ENCODE data around the gene STXBP2. TPM values are rescaled to one million over a fixed set of nuclear protein-coding genes. Genes with fewer than 3 reads are reported as not detected.
A peak's percentile ranks its signal among the peaks of the same experiment; 100 is the strongest.

The STXBP2 gene
- total RNA-seq, 6 donors from 2014 or later = 111 to 562 (median 249) TPM

GRCh38 chr19:7628589-7629311, 8.2 kb upstream of the STXBP2 start:
- no peak for DNase-seq
- H3K36me3 ChIP-seq = peaks cover 5 to 53% (median 34%) of the 10 kb centered on the region in 4 donors
- H3K27ac ChIP-seq = peak overlapping the region; percentile 88 to 91 (median 88)
- no peaks in the 10 kb centered on the region for H3K9me3 ChIP-seq
- TF ChIP-seq POLR2AphosphoS5 (IDR thresholded peaks at IDR 0.05) (no peak), POLR2A (IDR thresholded peaks at IDR 0.05) (no peak), EP300 (IDR thresholded peaks at IDR 0.05) (no peak)
- TF ChIP-seq, protein P1, sequence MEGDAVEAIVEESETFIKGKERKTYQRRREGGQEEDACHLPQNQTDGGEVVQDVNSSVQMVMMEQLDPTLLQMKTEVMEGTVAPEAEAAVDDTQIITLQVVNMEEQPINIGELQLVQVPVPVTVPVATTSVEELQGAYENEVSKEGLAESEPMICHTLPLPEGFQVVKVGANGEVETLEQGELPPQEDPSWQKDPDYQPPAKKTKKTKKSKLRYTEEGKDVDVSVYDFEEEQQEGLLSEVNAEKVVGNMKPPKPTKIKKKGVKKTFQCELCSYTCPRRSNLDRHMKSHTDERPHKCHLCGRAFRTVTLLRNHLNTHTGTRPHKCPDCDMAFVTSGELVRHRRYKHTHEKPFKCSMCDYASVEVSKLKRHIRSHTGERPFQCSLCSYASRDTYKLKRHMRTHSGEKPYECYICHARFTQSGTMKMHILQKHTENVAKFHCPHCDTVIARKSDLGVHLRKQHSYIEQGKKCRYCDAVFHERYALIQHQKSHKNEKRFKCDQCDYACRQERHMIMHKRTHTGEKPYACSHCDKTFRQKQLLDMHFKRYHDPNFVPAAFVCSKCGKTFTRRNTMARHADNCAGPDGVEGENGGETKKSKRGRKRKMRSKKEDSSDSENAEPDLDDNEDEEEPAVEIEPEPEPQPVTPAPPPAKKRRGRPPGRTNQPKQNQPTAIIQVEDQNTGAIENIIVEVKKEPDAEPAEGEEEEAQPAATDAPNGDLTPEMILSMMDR (IDR thresholded peaks at IDR 0.05) = no peak
- WGBS, 2 donors = 4 to 6% methylated on average over 13 to 14 of the region's 15 CpGs
- no peak for ATAC-seq (ENCODE audit: low FRiP score in 2 of 2)
- peaks cover 28 to 40% (median 32%) of the 10 kb centered on the region in 4 donors for H3K4me1 ChIP-seq
- H3K4me3 ChIP-seq = peak overlapping the region; percentile 70 to 85 (median 76)
- H3K27me3 ChIP-seq = no peaks in the 10 kb centered on the region

DNA sequence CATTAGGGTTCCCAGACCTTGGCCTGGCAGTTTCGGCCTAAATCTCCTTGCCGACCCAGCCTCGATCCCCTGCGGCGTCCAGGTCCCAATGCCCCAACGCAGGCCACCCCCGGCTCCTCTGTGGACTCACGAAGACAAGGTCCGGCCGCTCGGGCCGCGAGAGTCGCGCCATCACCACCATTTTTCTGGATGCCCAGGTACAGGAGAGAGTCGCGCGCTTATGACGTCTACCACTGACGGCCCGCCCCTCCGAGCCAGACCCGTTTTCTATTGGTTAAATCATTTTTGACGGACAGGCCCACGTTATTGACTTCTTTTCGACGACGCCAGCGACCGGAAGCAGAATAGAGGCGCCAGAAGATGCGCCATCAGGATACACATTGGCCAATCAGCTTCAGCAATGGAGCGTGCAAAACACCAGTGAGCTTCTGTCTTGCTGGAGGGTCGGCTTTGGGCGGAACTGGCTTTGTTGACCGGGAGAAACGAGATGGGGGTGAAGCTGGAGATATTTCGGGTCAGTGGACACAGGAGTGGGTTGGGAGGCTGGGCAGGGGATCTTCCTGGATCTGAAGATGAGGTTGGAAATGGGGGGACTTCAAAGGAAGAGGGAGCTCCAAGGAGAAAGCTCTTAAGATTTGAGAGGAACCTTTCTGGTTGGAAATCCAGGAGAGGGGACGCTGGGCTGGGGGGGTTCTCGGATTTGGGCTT, 7.4 kb upstream of the STXBP2 start, which contains the start of the genes PET100 and XAB2:
Gene PET100 (plus strand): TSS at position 447 of the 708 bp plus-strand sequence. CDS start 41 bp downstream, at position 488.
Gene XAB2 (minus strand): TSS at position 199 of the 708 bp plus-strand sequence. CDS start 18 bp downstream, at position 181.
- Histone ChIP-seq H3K9me3 (no peaks in the 10 kb centered on the region), H3K4me3 (peak within 1 kb of the TSS; percentile 70 to 85 (median 76)), H3K4me1 (peaks cover 28 to 40% (median 32%) of the 10 kb centered on the region in 4 donors), H3K27ac (peak within 1 kb of the TSS; percentile 88 to 91 (median 88)), H3K36me3 (peaks cover 5 to 45% (median 28%) of the 10 kb centered on the region in 4 donors), H3K27me3 (no peaks in the 10 kb centered on the region)
- TF ChIP-seq, protein P1 (IDR thresholded peaks at IDR 0.05) = peak in 1 of 6 experiments; percentile 9
- TF ChIP-seq POLR2A (IDR thresholded peaks at IDR 0.05) (peak in 2 of 4 donors; percentile 66 to 76), POLR2AphosphoS5 (IDR thresholded peaks at IDR 0.05) (peak; percentile 80 to 90), EP300 (IDR thresholded peaks at IDR 0.05) (no peak)
- WGBS, 2 donors = 0 to 1% methylated on average over 37 to 38 of the region's 40 CpGs
- DNase-seq (peak; percentile 92 to 97), ATAC-seq (ENCODE audit: low FRiP score in 2 of 2) (peak; percentile 95 to 96)

DNA sequence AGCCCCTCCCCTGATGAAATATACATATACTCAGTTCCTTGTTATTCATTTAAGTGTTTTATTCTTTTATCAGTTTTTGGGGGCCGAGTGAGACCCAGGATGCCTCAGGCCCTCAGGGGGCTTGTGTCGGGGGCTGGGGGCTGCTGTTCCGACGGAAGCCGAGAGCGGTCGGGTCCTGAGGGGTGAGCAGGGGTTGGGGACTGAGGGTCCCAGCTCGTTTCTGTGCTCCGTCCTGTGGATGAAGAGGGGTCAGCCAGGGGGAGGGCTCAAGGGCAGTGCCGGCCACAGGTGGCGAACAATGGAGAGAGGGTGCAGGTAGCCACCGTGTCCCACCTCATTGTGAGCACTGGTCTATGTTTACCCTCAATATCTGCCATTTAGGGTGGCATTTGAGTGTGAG, 5.3 kb upstream of the STXBP2 start:
- 92 to 93% methylated on average over 11 to 12 of the region's 12 CpGs for WGBS, 2 donors
- ATAC-seq (ENCODE audit: low FRiP score in 2 of 2) = no peak

DNA sequence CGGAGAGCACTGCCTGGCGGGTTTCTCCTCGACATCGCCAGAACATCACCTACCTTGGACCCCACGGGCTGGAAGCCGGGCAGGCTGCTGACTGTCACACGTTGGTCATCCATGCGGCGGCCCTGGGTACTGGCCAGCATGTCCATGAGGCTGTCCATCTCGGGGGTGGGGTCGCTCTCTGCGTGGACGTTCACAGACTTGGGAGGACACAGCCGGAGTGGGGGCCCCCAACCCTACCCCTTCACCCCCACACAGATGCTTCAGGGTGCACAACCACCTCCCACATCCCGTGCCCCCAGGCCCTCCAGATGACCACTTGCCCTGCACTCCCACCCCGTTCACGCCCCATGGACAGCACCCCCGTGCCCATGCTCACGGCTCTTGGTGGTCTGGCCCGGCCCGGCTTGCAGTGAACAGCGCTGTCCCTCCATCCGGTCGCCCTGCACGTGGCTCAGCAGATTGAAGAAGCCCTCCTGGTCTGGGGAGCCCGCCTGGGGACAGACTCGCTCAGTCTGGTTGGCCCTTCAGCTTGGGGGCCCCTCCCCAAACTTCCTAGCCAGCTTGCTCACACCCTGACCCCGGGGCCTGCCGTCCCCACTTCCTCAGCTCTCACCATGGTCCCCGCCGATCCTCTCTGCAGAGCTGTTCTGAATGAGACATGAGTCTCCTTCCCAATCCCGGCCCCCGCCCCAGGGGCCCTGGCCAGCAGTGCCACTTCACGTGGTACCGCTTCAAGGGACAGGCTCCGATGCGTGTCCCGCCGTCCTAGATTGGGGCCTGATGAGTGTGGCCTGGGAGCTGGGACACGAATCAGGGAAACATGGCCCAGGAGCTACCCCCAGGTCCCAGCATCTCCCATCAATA, 4.3 kb upstream of the STXBP2 start:
- ATAC-seq (ENCODE audit: low FRiP score in 2 of 2) = no peak
- 90 to 93% methylated on average over 22 to 28 of the region's 40 CpGs for WGBS, 2 donors
- no peak overlapping the region for H3K4me3 ChIP-seq
- peaks cover 0 to 16% (median 4%) of the 10 kb centered on the region in 4 donors for H3K36me3 ChIP-seq
- TF ChIP-seq POLR2A (IDR thresholded peaks at IDR 0.05) = no peak
- no peak for TF ChIP-seq EP300 (IDR thresholded peaks at IDR 0.05)
- TF ChIP-seq, protein P1 (IDR thresholded peaks at IDR 0.05) = no peak
- no peak for TF ChIP-seq POLR2AphosphoS5 (IDR thresholded peaks at IDR 0.05)
- DNase-seq = peak in 1 of 2 donors; percentile 79
- no peak overlapping the region for H3K27ac ChIP-seq
- no peaks in the 10 kb centered on the region for H3K9me3 ChIP-seq
- peaks cover 24 to 49% (median 39%) of the 10 kb centered on the region in 4 donors for H3K4me1 ChIP-seq
- H3K27me3 ChIP-seq = peaks cover 0 to 5% (median 0%) of the 10 kb centered on the region in 4 donors

More for the DNA sequence above, 5.3 kb upstream of the STXBP2 start:
- Histone ChIP-seq H3K9me3 (no peaks in the 10 kb centered on the region), H3K4me1 (peaks cover 28 to 45% (median 38%) of the 10 kb centered on the region in 4 donors), H3K36me3 (peaks cover 0 to 25% (median 10%) of the 10 kb centered on the region in 4 donors), H3K27ac (no peak overlapping the region), H3K27me3 (no peaks in the 10 kb centered on the region), H3K4me3 (no peak overlapping the region)
- TF ChIP-seq POLR2A (IDR thresholded peaks at IDR 0.05) (no peak), EP300 (IDR thresholded peaks at IDR 0.05) (no peak), POLR2AphosphoS5 (IDR thresholded peaks at IDR 0.05) (no peak)
- TF ChIP-seq, protein P1 (IDR thresholded peaks at IDR 0.05) = no peak
- no peak for DNase-seq

Data from upper lobe of left lung (tissue), 6 donors.